ENCODE measurements around the gene FSIP1. TPM values are rescaled to one million over a fixed set of nuclear protein-coding genes. Genes with fewer than 3 reads are reported as not detected.
A peak's percentile ranks its signal among the peaks of the same experiment; 100 is the strongest.

The FSIP1 gene
- total RNA-seq, 2 donors from 2014 or later = 0.77 to 1.7 TPM

DNA sequence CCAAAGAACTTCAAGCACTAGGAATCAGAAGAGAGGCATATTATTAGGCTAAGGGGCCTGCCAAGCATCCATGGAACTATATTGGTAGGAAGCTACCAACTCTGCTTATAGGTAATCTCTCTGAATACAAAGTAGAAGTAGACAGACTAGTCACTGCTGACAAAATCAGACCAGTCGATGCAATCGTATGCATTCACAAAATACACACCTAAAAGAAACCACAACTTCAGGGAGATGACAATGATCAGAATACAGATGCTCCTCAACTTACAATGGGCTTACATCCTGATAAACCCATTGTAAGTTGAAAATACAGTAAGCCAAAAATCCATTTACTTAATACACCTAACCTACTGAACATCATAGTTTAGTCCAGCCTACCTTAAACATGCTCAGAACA is 94.7 kb downstream of the FSIP1 start:
- no peaks in the 10 kb centered on the region for H3K9me3 Mint-ChIP-seq

GRCh38 chr15:39685999-39686613 is 96.5 kb downstream of the FSIP1 start:
- WGBS, 2 experiments (ENCODE audit: insufficient coverage in 1 of 2, insufficient read length in 1 of 2) = 30 to 50% methylated on average over 2 to 4 of the region's 4 CpGs

More for the DNA sequence above, 94.7 kb downstream of the FSIP1 start:
- no peak for DNase-seq
- no peaks in the 10 kb centered on the region for H3K9me3 ChIP-seq (ENCODE audit: control insufficient read depth, low read length)
- no peak overlapping the region for H3K9ac ChIP-seq (ENCODE audit: extremely low read depth, low read length, poor library complexity, severe bottlenecking)
- WGBS, 2 experiments (ENCODE audit: insufficient coverage in 1 of 2, insufficient read length in 1 of 2) = 90 to 100% methylated on average over 1 to 2 of the region's 2 CpGs
- H3K4me1 ChIP-seq (ENCODE audit: control insufficient read depth, insufficient read depth, low read length) = peaks cover 4% of the 10 kb centered on the region
- no peaks in the 10 kb centered on the region for H3K36me3 ChIP-seq (ENCODE audit: control insufficient read depth, insufficient read depth, low read length)
- Mint-ChIP-seq H3K27me3 (ENCODE audit: insufficient read depth) (peaks cover 16% of the 10 kb centered on the region), H3K27ac (no peak overlapping the region), H3K4me3 (no peak overlapping the region), H3K36me3 (ENCODE audit: low read depth) (no peaks in the 10 kb centered on the region), H3K4me1 (peaks cover 32% of the 10 kb centered on the region)
- no peak overlapping the region for H3K27ac ChIP-seq (ENCODE audit: low read depth, low read length)
- H3K4me3 ChIP-seq (ENCODE audit: low read length) = no peak overlapping the region
- H3K27me3 ChIP-seq (ENCODE audit: control insufficient read depth, insufficient read depth, low read length, poor library complexity, severe bottlenecking) = peaks cover 35% of the 10 kb centered on the region
- TF ChIP-seq, protein P1, sequence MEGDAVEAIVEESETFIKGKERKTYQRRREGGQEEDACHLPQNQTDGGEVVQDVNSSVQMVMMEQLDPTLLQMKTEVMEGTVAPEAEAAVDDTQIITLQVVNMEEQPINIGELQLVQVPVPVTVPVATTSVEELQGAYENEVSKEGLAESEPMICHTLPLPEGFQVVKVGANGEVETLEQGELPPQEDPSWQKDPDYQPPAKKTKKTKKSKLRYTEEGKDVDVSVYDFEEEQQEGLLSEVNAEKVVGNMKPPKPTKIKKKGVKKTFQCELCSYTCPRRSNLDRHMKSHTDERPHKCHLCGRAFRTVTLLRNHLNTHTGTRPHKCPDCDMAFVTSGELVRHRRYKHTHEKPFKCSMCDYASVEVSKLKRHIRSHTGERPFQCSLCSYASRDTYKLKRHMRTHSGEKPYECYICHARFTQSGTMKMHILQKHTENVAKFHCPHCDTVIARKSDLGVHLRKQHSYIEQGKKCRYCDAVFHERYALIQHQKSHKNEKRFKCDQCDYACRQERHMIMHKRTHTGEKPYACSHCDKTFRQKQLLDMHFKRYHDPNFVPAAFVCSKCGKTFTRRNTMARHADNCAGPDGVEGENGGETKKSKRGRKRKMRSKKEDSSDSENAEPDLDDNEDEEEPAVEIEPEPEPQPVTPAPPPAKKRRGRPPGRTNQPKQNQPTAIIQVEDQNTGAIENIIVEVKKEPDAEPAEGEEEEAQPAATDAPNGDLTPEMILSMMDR (conservative IDR thresholded peaks at IDR 0.05) = no peak

GRCh38 chr15:39685367-39685766 is 97.3 kb downstream of the FSIP1 start:
- H3K27ac Mint-ChIP-seq = no peak overlapping the region
- peaks cover 8% of the 10 kb centered on the region for H3K4me1 Mint-ChIP-seq
- H3K9me3 Mint-ChIP-seq = no peaks in the 10 kb centered on the region
- Histone ChIP-seq H3K27me3 (ENCODE audit: control insufficient read depth, insufficient read depth, low read length, poor library complexity, severe bottlenecking) (peaks cover 27% of the 10 kb centered on the region), H3K9me3 (ENCODE audit: control insufficient read depth, low read length) (no peaks in the 10 kb centered on the region), H3K9ac (ENCODE audit: extremely low read depth, low read length, poor library complexity, severe bottlenecking) (no peak overlapping the region), H3K27ac (ENCODE audit: low read depth, low read length) (no peak overlapping the region), H3K4me1 (ENCODE audit: control insufficient read depth, insufficient read depth, low read length) (no peaks in the 10 kb centered on the region), H3K36me3 (ENCODE audit: control insufficient read depth, insufficient read depth, low read length) (no peaks in the 10 kb centered on the region), H3K4me3 (ENCODE audit: low read length) (no peak overlapping the region)
- peaks cover 14% of the 10 kb centered on the region for H3K27me3 Mint-ChIP-seq (ENCODE audit: insufficient read depth)
- TF ChIP-seq, protein P1 (conservative IDR thresholded peaks at IDR 0.05) = no peak
- no peak overlapping the region for H3K4me3 Mint-ChIP-seq
- WGBS, 2 experiments (ENCODE audit: insufficient coverage in 1 of 2, insufficient read length in 1 of 2) = 94% methylated on average over 1 of the region's 1 CpG; no CpG with 5 or more reads in 1 of the 2 experiments
- DNase-seq = no peak
- H3K36me3 Mint-ChIP-seq (ENCODE audit: low read depth) = no peaks in the 10 kb centered on the region

More at GRCh38 chr15:39685999-39686613, 96.5 kb downstream of the FSIP1 start:
- Histone ChIP-seq H3K36me3 (ENCODE audit: control insufficient read depth, insufficient read depth, low read length) (no peaks in the 10 kb centered on the region), H3K4me1 (ENCODE audit: control insufficient read depth, insufficient read depth, low read length) (no peaks in the 10 kb centered on the region), H3K9me3 (ENCODE audit: control insufficient read depth, low read length) (no peaks in the 10 kb centered on the region), H3K4me3 (ENCODE audit: low read length) (no peak overlapping the region), H3K9ac (ENCODE audit: extremely low read depth, low read length, poor library complexity, severe bottlenecking) (no peak overlapping the region), H3K27me3 (ENCODE audit: control insufficient read depth, insufficient read depth, low read length, poor library complexity, severe bottlenecking) (peaks cover 35% of the 10 kb centered on the region), H3K27ac (ENCODE audit: low read depth, low read length) (no peak overlapping the region)
- peaks cover 16% of the 10 kb centered on the region for H3K27me3 Mint-ChIP-seq (ENCODE audit: insufficient read depth)
- TF ChIP-seq, protein P1 (conservative IDR thresholded peaks at IDR 0.05) = peak; percentile 94
- no peak overlapping the region for H3K27ac Mint-ChIP-seq
- H3K36me3 Mint-ChIP-seq (ENCODE audit: low read depth) = no peaks in the 10 kb centered on the region
- DNase-seq = peak; percentile 77
- H3K4me3 Mint-ChIP-seq = no peak overlapping the region
- H3K9me3 Mint-ChIP-seq = no peaks in the 10 kb centered on the region
- peaks cover 15% of the 10 kb centered on the region for H3K4me1 Mint-ChIP-seq
